SK-N-MC (cell line): Measurements from ENCODE around the gene RASGRP1.

ENCODE experiments used
- EZH2 ChIP-seq: fragments of 200-600 bp; sonication (generic); IDR thresholded peaks from one replicate; pipeline ENCODE4 v1.6.1; 2017; ENCODE audit warnings: antibody characterized with exemption
- FOXP2 ChIP-seq: optimal IDR thresholded peaks from 2 replicates; pipeline ENCODE3; 2011; ENCODE audit warnings: mild to moderate bottlenecking, moderate library complexity; ENCODE audit not compliant: insufficient read depth; ENCODE audit errors: extremely low read length, control extremely low read depth
- POLR2AphosphoS5 ChIP-seq: IDR thresholded peaks from 2 replicates; pipeline ENCODE4 v1.6.1; 2012; ENCODE audit warnings: mild to moderate bottlenecking, low read depth, low read length, borderline replicate concordance

DNA sequence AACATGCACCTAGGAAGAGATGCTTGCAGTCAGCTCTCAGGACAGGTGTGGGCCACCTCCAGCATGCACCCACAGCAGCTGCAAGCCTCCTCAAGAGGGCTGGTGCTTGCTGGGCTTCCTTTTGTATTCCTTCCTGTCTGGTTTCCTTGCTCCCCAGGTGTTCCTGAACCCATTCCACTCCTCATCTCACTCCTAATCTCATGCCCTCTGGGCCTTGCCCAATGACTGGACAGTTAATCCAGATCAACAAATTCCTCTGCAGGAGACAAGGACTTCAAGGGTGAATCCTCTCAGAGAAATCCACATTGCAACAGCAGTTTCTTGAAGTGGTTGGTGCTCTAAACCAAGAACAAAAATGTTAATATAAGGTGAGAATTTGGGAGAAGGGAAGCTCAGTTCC lies 30.7 kb downstream of the RASGRP1 start:
- TF ChIP-seq POLR2AphosphoS5 (no peak), EZH2 (no peak), FOXP2 (no peak)
